Neural cell (in vitro differentiated cells): Measurements from ENCODE around the gene ACSS2.

ENCODE experiments used
- CTCF ChIP-seq: fragments of 450-650 bp; IDR thresholded peaks from 2 replicates; pipeline ENCODE4 v1.5.1; 2014; ENCODE audit warnings: antibody characterized with exemption, mild to moderate bottlenecking, moderate library complexity; ENCODE audit not compliant: poor library complexity, severe bottlenecking
- EZH2 ChIP-seq: fragments of 200-600, 300-800 bp; shearing (Covaris generic), sonication (generic); IDR thresholded peaks from 2 replicates; pipeline ENCODE4 v1.6.1; 2014; ENCODE audit warnings: antibody characterized with exemption, low read length, borderline replicate concordance, mild to moderate bottlenecking; ENCODE audit not compliant: insufficient read depth, poor library complexity, severe bottlenecking
- MXI1 ChIP-seq: fragments of 450-650 bp; conservative IDR thresholded peaks from 2 replicates; pipeline ENCODE4 v1.6.1; 2014; ENCODE audit warnings: antibody characterized with exemption, mild to moderate bottlenecking; ENCODE audit not compliant: poor library complexity, severe bottlenecking
- POLR2AphosphoS5 ChIP-seq: IDR thresholded peaks from 2 replicates; pipeline ENCODE4 v1.6.1; 2012
- RAD21 ChIP-seq: fragments of 450-650 bp; conservative IDR thresholded peaks from 2 replicates; pipeline ENCODE4 v1.6.1; 2014; ENCODE audit warnings: antibody characterized with exemption, mild to moderate bottlenecking, moderate library complexity
- TAF1 ChIP-seq: IDR thresholded peaks from 2 replicates; pipeline ENCODE4 v1.6.1; 2012; ENCODE audit warnings: low read depth

DNA sequence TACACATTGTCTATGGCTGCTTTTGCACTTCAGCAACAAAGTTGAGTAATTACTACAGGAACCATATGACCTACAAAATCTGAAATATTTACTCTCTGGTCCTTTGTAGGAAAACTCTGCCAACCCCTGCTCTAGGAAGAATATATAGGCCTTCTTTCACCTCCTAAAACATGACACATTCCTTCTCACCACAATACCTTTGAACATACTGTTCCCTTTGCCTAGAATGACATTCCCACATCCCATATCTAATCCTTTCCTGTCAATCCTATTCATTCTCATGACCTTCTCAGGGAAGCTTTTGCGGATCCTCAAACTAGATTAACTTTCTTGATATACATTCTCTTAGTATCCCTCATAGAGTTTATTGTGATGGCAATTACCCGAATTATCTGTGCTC, 33.0 kb upstream of the ACSS2 start:
- TF ChIP-seq CTCF = no peak
- no peak for TF ChIP-seq EZH2
- TF ChIP-seq POLR2AphosphoS5 = no peak
- TF ChIP-seq RAD21 = no peak
- no peak for TF ChIP-seq MXI1
- TF ChIP-seq TAF1 = no peak
